Testis (tissue), 2 donors: Measurements from ENCODE around the gene ABCD4.

Experiments
- POLR2A ChIP-seq: fragments of 450-650 bp; IDR thresholded peaks from one replicate; pipeline ENCODE4 v1.6.1; 2017; ENCODE audit warnings: antibody characterized with exemption, mild to moderate bottlenecking, moderate library complexity
- TF ChIP-seq, protein P1 (sequence below), 3 experiments: fragments of 450-650 bp in 2 of 3; fragments of 200-600 bp in 1 of 3; sonication (generic) in 1 of 3; IDR thresholded peaks; one replicate each; pipeline ENCODE4 v1.5.1; 2016 to 2019; ENCODE audit warnings: antibody characterized with exemption in 3 of 3, mild to moderate bottlenecking in 2 of 3, moderate library complexity in 1 of 3

DNA sequence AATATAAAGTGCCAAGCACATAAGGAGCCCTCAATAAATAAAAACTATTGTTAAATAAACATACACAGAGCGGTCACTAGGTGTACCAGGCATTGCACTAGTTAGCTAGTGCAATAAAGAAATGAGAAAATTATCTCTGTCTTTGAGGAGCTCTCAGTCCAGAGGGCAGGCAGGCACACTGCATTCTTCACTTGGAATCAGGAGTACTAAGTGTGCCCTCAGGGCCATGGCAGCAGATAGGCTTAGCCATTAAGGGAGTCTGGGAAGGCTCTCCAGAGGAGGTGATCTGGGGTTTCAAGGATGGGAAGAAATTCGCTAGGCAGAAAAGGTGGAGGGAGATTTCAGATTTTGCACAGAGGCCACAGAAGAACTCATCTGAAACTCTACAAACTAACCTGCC, 9.1 kb downstream of the ABCD4 start:
- TF ChIP-seq, protein P1, sequence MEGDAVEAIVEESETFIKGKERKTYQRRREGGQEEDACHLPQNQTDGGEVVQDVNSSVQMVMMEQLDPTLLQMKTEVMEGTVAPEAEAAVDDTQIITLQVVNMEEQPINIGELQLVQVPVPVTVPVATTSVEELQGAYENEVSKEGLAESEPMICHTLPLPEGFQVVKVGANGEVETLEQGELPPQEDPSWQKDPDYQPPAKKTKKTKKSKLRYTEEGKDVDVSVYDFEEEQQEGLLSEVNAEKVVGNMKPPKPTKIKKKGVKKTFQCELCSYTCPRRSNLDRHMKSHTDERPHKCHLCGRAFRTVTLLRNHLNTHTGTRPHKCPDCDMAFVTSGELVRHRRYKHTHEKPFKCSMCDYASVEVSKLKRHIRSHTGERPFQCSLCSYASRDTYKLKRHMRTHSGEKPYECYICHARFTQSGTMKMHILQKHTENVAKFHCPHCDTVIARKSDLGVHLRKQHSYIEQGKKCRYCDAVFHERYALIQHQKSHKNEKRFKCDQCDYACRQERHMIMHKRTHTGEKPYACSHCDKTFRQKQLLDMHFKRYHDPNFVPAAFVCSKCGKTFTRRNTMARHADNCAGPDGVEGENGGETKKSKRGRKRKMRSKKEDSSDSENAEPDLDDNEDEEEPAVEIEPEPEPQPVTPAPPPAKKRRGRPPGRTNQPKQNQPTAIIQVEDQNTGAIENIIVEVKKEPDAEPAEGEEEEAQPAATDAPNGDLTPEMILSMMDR (IDR thresholded peaks at IDR 0.05), result no peak
- TF ChIP-seq POLR2A, result no peak
